GM12878 (cell line): ENCODE measurements around the gene LARGE1. TPM values are rescaled to one million over a fixed set of nuclear protein-coding genes. Genes with fewer than 3 reads are reported as not detected.

Experiments
- ATAC-seq: fragments of 200-7000 bp; cut with Tn5 transposase; 3 replicates; pipeline ENCODE4 v1.9.1; 2020; ENCODE audit warnings: mild to moderate bottlenecking, moderate library complexity
- BruUV-seq: library from RNA; stranded (reverse); fragments of 400-500 nt; replicated peaks from 2 replicates; lab custom pipeline; 2021; lab: Mats Ljungman, UMichigan
- CTCF ChIA-PET: fragments of 300-600 bp; sonication (Branson Sonifier 250); formaldehyde crosslinking; extraction: SDS; loops from one replicate; lab custom pipeline; 2021; ENCODE audit warnings: inconsistent platforms; lab: Yijun Ruan, JAX
- POLR2A ChIA-PET: fragments of 350-600 bp; formaldehyde crosslinking; extraction: SDS; loops from one replicate; lab custom pipeline; 2021; ENCODE audit warnings: inconsistent platforms; lab: Charles Lee
- RAD21 ChIA-PET: fragments of 300-600 bp; sonication (Branson Sonifier 250); formaldehyde crosslinking; loops from one replicate; lab custom pipeline; 2023; ENCODE audit warnings: antibody characterized with exemption; ENCODE audit not compliant: unreplicated experiment; lab: Charles Lee
- SMC1A ChIA-PET: fragments of 300-600 bp; sonication (Branson Sonifier 250); formaldehyde crosslinking; loops from one replicate; lab custom pipeline; 2023; ENCODE audit not compliant: unreplicated experiment, uncharacterized antibody; lab: Charles Lee
- DNase-seq: peaks from one replicate; pipeline ENCODE4 v3.0.0-alpha.2; 2011; ENCODE audit warnings: low read depth, low spot score
- FAIRE-seq: peaks from 3 replicates; lab custom pipeline; 2011; peaks lifted over from hg19 to GRCh38; lab: Jason Lieb, UNC
- H2AFZ ChIP-seq: 2 replicates; pipeline ENCODE4 v1.6.0; 2011; ENCODE audit warnings: low read depth, low read length, control low read depth; ENCODE audit not compliant: control insufficient read depth
- H3K27ac ChIP-seq: 2 replicates; pipeline ENCODE4 v1.5.1; 2011; ENCODE audit warnings: control low read depth; ENCODE audit not compliant: control insufficient read depth, insufficient read depth
- H3K27me3 ChIP-seq, 2 experiments: replicated peaks in 1 of 2; 2 replicates each; pipeline versions ENCODE4 v1.6.0 to v1.6.1; 2011; ENCODE audit warnings: low read length in 1 of 2; ENCODE audit not compliant: control insufficient read depth in 2 of 2, insufficient read depth in 2 of 2
- H3K36me3 ChIP-seq, 2 experiments: 2 replicates each; pipeline ENCODE4 v1.5.1; 2011; ENCODE audit warnings: low read length in 1 of 2; ENCODE audit not compliant: control insufficient read depth in 2 of 2, insufficient read depth in 2 of 2
- H3K4me1 ChIP-seq: 2 replicates; pipeline ENCODE4 v1.6.1; 2011; ENCODE audit warnings: mild to moderate bottlenecking, low read length, moderate library complexity, mixed read lengths; ENCODE audit not compliant: control insufficient read depth, insufficient read depth
- H3K4me2 ChIP-seq: 2 replicates; pipeline ENCODE4 v1.6.0; 2011; ENCODE audit warnings: control low read depth; ENCODE audit not compliant: control insufficient read depth, insufficient read depth
- H3K4me3 ChIP-seq: fragments of 200-600 bp; sonication (generic); 2 replicates; pipeline ENCODE4 v1.5.1; 2016
- H3K79me2 ChIP-seq: 2 replicates; pipeline ENCODE4 v1.6.0; 2011; ENCODE audit warnings: low read length; ENCODE audit not compliant: control insufficient read depth, insufficient read depth
- H3K9ac ChIP-seq: 2 replicates; pipeline ENCODE4 v1.8.0; 2011; ENCODE audit warnings: low read length, control low read depth, mixed read lengths; ENCODE audit not compliant: control insufficient read depth, insufficient read depth
- H3K9me3 ChIP-seq: replicated peaks from 3 replicates; pipeline ENCODE4 v1.5.1; 2011; ENCODE audit warnings: mild to moderate bottlenecking, low read length; ENCODE audit not compliant: control insufficient read depth, insufficient read depth
- H4K20me1 ChIP-seq: 2 replicates; pipeline ENCODE4 v1.6.0; 2011; ENCODE audit not compliant: control insufficient read depth, insufficient read depth
- ASH2L ChIP-seq: fragments of 300-600, 200-600 bp; sonication (generic); IDR thresholded peaks from 2 replicates; pipeline ENCODE4 v1.6.1; 2017; ENCODE audit warnings: low read depth, mild to moderate bottlenecking, borderline replicate concordance
- CBX5 ChIP-seq: sonication (generic); IDR thresholded peaks from 2 replicates; pipeline ENCODE4 v1.6.1; 2016; ENCODE audit warnings: low read depth, moderate library complexity, mild to moderate bottlenecking, inconsistent platforms
- ETV6 ChIP-seq, 2 experiments: fragments of 450-650 bp in 1 of 2; IDR thresholded peaks in 1 of 2; conservative IDR thresholded peaks in 1 of 2; 2 replicates each; pipeline ENCODE4 v1.6.1; 2014; ENCODE audit warnings: antibody characterized with exemption in 1 of 2, borderline replicate concordance in 1 of 2, low read depth in 1 of 2, mild to moderate bottlenecking in 1 of 2, moderate library complexity in 1 of 2
- MEF2A ChIP-seq: IDR thresholded peaks from 2 replicates; pipeline ENCODE4 v1.6.1; 2011; ENCODE audit warnings: low read depth, mild to moderate bottlenecking, low read length, moderate library complexity; ENCODE audit not compliant: insufficient read depth
- NR2F1 ChIP-seq: fragments of 450-650 bp; conservative IDR thresholded peaks from 2 replicates; pipeline ENCODE4 v1.6.1; 2017; ENCODE audit warnings: mild to moderate bottlenecking
- RUNX3 ChIP-seq: IDR thresholded peaks from 2 replicates; pipeline ENCODE4 v1.6.1; 2012; ENCODE audit warnings: low read length, inconsistent platforms
- SMAD1 ChIP-seq: fragments of 450-650 bp; IDR thresholded peaks from 2 replicates; pipeline ENCODE4 v1.6.1; 2018; ENCODE audit warnings: mild to moderate bottlenecking, low read depth; ENCODE audit not compliant: partially characterized antibody
- TCF12 ChIP-seq: IDR thresholded peaks from 2 replicates; pipeline ENCODE4 v1.6.1; 2011; ENCODE audit warnings: low read depth, mild to moderate bottlenecking, low read length
- TCF3 ChIP-seq: IDR thresholded peaks from 2 replicates; pipeline ENCODE4 v1.6.1; 2012; ENCODE audit warnings: low read depth, mild to moderate bottlenecking, low read length, borderline replicate concordance; ENCODE audit not compliant: insufficient read depth
- ZNF274 ChIP-seq: IDR thresholded peaks from one replicate; pipeline ENCODE4 v1.8.0; 2011; ENCODE audit not compliant: insufficient read length, insufficient read depth
- WGBS: methylation state at CpG from one replicate; pipeline ENCODE4 v1.1.6; 2016; ENCODE audit warnings: low lambda C conversion rate; ENCODE audit not compliant: insufficient replicate concordance, insufficient coverage; ENCODE audit errors: missing lambda C conversion rate; 5-methylcytosine and 5-hydroxymethylcytosine counted together
- in situ Hi-C: fragments of 300-500 bp; cut with MboI; formaldehyde crosslinking; loops from 9 replicates; pipeline ENCODE4 v1.14.3; 2018; ENCODE audit warnings: mixed read lengths
- intact Hi-C: fragments of 100-400 bp; cut with micrococcal nuclease; formaldehyde crosslinking; loops from one replicate; pipeline ENCODE4 v1.14.2; 2022; ENCODE audit not compliant: unreplicated experiment
- polyA plus RNA-seq, 11 experiments: library from polyadenylated mRNA; depleted of rRNA in 4 of 11; unstranded in 6 of 11; stranded (reverse) in 5 of 11; fragments of >200 nt; fragmentation: Nextera tagmentation in 4 of 11; fragmentation: Illumina TruSeq in 1 of 11; extraction: Ambion mirVana in 4 of 11; extraction: Trizol in 1 of 11; gene quantifications; 1 replicate in 1 of 11; 2 replicates in 10 of 11; pipeline versions ENCODE4 v1.2.1 to v1.2.3, GENCODE V29; 2011 to 2016; ENCODE audit warnings: inconsistent platforms in 2 of 11, missing spikeins in 2 of 11, low read depth in 1 of 11
- total RNA-seq, 4 experiments: library from RNA; depleted of rRNA in 3 of 4; stranded (reverse); fragments of >200 nt in 3 of 4; fragmentation: Illumina TruSeq in 1 of 4; extraction: Trizol in 1 of 4; gene quantifications; 2 replicates each; pipeline versions ENCODE4 v1.2.1 to v1.2.3, GENCODE V29; 2013 to 2021

LARGE1 gene
- total and polyA plus RNA-seq, 10 of the 15 experiments (the other 5 are each of a cell fraction or from before 2014, with no cell fraction given), result 3.2 to 41.4 (median 17.3) TPM

DNA sequence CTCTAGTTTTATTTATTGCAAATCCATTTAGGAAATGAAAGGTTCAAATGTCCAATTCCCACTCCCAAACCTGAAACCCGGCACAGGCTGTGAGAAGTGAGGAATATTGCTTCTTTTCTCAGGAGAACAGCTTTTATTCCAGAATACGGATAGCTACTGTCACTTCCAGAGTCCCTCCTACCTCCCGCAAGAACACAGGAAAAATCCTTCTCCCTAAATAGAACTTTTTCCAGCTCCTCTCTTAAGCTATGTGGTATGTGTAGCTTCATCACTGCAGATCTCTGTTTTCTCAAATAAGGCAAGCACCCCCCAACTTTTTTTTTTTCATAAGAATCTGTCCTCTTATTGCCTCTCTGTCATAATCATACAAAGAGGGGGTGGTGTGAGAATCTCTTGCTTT is 126.8 kb downstream of the LARGE1 start (continued):
- TF ChIP-seq TCF3, result no peak
- TF ChIP-seq, all 136 proteins: peak for 0

DNA sequence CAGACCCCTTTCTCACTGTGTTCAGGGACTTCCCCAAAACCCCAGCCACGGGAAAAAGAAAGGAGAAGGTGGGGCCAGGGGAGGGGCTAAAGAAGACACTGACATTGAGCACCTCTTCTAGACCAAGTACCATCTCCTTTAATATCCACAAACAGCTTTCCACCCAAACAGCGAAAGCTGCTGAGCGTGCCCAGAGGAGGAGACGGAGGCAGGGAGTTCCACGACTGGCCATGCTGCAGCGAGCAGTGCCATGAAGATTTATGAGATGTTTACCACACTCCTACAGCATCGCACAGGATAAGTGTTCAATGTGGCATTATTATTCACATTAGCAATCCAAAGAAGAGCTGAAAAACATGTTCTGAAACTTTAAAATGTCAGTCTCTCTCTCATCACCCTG is 127.4 kb downstream of the LARGE1 start:
- no peak for FAIRE-seq

More for the DNA sequence above, 127.4 kb downstream of the LARGE1 start:
- TF ChIP-seq MEF2A (no peak), RUNX3 (no peak), CBX5 (no peak), SMAD1 (no peak), TCF3 (no peak), ETV6 (conservative IDR thresholded peaks at IDR 0.05 in 1 of 2, IDR thresholded peaks at IDR 0.05 in 1 of 2; ENCODE audit: borderline replicate concordance in 1 of 2, low read depth in 1 of 2) (no peak), NR2F1 (no peak), ZNF274 (no peak), TCF12 (no peak), ASH2L (no peak)
- Histone ChIP-seq H3K4me1 (peaks cover 11% of the 10 kb centered on the region), H3K79me2 (peaks cover 3% of the 10 kb centered on the region), H3K4me2 (peak overlapping the region; percentile 39), H3K4me3 (peak overlapping the region; percentile 57; the same call in 1 of the 2 replicates), H4K20me1 (no peaks in the 10 kb centered on the region), H3K27ac (peak overlapping the region; percentile 27; the same call in 1 of the 2 replicates), H3K9me3 (peaks cover 22% of the 10 kb centered on the region), H2AFZ (no peak overlapping the region), H3K36me3 (no peaks in the 10 kb centered on the region), H3K9ac (no peak overlapping the region), H3K27me3 (no peaks in the 10 kb centered on the region)
- ChIA-PET RAD21 (interaction anchor here (0.7 kb wide), 1 partner anchor 14 kb away, joined by 3 read pairs; no protein-coding TSS in a partner anchor), SMC1A (no interaction called here), POLR2A (no interaction called here), CTCF (interaction anchor here (1.2 kb wide), 1 partner anchor 105 kb away, joined by 3 read pairs; no protein-coding TSS in a partner anchor)
- DNase-seq (no peak), ATAC-seq (no peak)
- WGBS, result 80% methylated on average over 6 of the region's 7 CpGs
- in situ Hi-C loops (no loop called here), intact Hi-C loops (loop anchor here (10.0 kb wide), 1 partner anchor 122 kb away; no protein-coding TSS in a partner anchor)
- BruUV-seq, result no TSS peak
